HG03342 (cell line): ENCODE measurements around the gene MEF2C.
A peak's percentile ranks its signal among the peaks of the same experiment; 100 is the strongest.

ENCODE experiments used
- ATAC-seq: cut with Tn5 transposase; IDR thresholded peaks from one replicate; pipeline ENCODE4 v1.9.1; 2021; ENCODE audit warnings: mild to moderate bottlenecking, moderate library complexity; ENCODE audit not compliant: unreplicated experiment

MEF2C gene

DNA sequence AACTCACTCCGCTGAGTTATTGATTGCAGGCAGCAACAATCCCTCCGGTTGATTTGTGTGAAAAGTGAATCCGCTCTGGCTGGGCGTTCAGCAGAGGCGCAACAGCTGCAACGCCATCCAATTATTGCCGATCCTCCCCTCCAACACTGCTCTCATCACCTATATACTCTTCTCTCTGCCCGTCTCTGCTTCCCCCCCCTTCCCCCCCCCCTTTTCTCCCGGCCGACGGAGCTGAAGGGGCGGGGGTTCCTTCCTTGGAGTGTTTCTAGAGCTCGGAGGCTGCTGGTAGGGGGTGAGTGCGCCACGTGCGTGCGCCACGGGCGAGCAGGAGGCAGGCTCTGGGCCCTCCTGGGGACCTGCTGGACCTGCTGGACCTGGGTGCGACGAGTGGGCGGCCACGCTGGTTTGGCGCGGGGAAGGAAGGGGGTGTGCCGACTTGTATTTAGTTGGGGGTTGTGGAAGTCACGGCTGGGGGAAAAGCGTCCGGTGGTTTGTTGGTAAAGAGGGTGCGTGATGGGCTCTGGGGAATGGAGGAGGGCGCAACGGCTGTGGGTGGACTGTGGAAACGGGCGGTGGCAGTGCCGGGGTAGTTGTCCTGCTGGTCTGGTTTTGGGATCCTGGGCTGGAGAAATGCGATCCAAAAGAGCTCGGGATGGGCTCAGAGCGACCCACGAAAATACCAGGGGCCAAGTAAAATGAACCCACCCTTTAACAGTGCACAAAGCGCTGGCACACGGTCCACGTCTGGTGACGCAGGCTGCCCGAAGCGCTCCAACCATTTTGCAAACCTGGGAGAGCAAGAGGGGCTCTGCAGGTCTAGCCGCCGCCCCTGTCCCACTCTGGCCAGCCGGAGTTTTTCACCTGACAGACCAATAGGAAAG is 6.4 kb upstream of the MEF2C start:
- peak; percentile 27 for ATAC-seq

GRCh38 chr5:88888848-88889188 is 5.8 kb upstream of the MEF2C start:
- ATAC-seq: peak; percentile 1

DNA sequence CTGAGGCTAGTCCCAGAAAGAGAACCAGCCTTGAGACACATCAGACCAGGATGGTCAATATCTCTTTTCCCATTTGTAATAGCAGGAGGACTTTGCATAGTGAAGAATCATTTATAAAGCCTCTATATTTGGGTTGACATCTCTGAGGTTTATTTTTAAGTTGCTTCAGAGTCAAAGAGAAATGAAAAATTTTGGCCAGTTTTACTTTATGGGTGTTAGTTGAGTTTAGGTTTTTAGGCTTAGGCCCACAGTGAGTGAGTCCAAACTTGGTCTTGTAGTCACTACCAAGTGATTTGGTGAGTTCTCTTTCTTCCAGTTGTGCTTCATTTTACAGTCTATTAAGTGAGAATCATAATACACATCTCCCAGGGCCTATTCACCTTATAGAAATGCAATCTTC is 5.3 kb upstream of the MEF2C start:
- no peak for ATAC-seq

GRCh38 chr5:88887342-88887741 is 4.4 kb upstream of the MEF2C start:
- no peak for ATAC-seq

DNA sequence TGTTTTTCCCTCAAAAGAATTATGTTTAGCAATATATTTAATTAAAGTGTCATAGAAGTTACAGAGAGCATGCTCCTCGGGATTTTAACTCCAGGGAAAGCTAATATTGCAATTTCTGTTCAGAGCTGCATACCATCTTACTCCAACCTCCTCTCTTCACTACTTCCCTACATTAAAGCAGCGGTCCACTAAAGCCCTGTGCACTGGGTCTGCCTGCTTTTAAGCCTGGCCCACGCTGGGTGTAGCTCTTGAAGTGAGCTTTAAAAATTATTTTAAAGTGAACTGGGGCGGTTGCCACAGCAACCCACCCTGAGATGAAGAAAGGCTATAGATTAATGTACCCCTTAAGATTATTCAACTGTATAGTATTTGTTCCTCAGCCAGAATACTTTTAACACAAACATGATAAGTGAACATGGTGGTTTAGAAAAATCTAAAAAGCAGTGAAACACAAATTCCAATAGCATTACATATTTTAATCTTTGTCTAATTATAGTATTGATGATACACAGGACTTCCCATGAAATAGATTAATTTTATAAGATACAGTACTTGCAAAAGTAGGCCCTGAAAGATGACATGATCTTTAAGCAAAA is 3.9 kb upstream of the MEF2C start:
- peak; percentile 17 for ATAC-seq

- no peak for ATAC-seq
Measured at GRCh38 chr5:88886252-88886651, 3.3 kb upstream of the MEF2C start.

- ATAC-seq: no peak
Measured at GRCh38 chr5:88885002-88885401, 2.0 kb upstream of the MEF2C start.

- no peak for ATAC-seq
Measured at GRCh38 chr5:88884608-88884877, 1.6 kb upstream of the MEF2C start.

GRCh38 chr5:88883836-88884607 is 1.0 kb upstream of the MEF2C start:
- ATAC-seq: peak; percentile 21

GRCh38 chr5:88882276-88883038 is 527 bp downstream of the MEF2C start:
- ATAC-seq: no peak

DNA sequence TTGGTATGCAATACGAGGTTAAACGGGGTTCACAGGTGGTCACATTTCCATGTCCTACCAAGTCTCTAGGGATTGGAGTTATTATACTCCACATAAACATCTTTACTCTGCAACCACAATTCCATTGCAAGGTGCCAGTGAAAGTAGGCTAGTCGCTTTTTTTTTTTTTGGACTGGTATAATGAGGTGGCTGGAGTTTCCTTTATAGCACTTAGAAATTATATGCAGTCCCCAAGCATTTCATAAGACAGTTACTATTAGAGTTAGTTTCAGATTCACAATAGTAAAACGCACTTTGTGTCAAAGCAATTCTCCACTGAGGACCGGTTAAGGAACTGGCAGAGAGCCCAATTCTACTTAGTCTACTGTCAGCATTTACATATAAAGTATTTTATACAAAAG is 1.4 kb downstream of the MEF2C start:
- ATAC-seq: peak; percentile 23

DNA sequence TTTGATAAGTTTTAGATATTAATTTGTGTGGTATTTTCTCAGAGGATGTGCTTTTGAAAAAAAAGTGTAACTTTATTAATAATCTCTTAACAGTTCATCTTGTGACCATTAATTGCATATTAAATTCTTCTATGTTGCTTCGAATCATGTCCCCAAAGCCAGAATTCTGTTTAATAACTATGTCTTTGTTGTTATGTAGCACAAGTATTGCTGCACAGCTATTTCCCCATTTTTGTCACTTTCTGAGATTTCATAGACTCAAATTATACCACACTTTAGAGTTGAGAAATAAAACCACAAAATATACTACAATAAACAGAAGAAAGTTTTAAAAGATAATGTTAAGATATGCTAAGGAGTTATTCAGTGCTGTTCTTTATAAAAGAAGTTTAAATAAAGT is 2.8 kb downstream of the MEF2C start:
- ATAC-seq: no peak

- no peak for ATAC-seq
Measured at GRCh38 chr5:88879724-88880123, 3.3 kb downstream of the MEF2C start.

- no peak for ATAC-seq
Measured at GRCh38 chr5:88878976-88879375, 4.0 kb downstream of the MEF2C start.

GRCh38 chr5:88877826-88878225 is 5.2 kb downstream of the MEF2C start:
- no peak for ATAC-seq

GRCh38 chr5:88876714-88877113 is 6.3 kb downstream of the MEF2C start:
- ATAC-seq: no peak

DNA sequence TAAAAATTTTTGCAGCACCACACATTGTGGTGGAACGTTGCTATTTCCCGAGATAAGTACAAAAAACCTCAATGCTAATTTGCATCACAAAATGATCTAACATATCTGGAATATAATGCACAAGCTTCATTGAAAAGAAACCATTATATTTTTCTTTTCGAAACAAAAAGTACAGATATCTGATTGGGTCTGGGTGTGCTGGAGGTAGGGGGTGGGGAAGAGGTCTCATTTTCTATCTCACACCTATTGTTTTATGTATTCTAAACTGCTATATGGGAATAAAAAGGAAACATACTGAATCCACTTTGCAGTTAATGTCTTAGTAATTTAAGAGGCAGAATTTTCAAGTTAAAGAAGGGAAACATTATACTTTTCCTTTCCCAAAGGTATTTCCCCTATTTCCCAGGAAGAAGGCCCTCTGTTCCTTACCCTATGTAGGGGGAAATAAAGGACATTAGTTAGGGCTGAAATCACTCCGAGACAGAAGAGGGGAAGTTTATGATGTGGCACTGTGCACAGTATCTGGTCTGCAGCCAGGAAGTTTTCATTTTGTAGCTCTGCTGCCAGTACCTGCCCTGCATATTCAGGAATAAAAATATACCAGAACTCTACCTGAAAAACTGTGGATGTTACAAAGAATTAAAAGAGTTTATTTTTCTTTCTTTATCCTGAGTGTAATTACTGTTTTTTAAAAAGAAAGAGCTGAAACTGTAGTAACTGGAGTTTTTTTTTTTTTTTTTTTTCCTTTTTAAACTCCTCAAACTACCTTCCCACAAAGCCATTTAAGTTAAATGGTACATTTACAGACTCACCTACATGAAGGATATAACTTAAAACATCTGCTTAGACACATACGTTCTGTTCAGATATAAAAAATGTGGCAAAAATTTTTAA is 7.4 kb downstream of the MEF2C start:
- ATAC-seq: no peak

DNA sequence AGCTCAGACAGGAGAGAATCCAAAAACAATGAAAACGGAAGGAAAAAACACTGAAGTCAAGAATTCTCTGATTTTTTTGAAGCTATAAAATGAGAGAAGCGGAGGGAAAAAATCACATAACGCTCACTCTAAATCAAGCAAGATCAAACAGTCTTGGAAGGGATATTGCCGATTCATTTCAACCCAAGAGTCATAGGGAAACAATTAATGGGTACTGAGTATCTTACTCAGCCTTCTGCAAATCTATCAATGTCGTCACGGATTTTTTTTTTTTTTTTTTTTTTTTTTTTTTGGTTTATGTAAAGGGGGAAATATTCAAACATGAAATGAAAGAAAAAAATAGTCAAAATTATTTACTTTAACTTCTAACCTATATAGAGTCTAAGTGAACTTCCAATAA is 9.5 kb downstream of the MEF2C start:
- no peak for ATAC-seq

DNA sequence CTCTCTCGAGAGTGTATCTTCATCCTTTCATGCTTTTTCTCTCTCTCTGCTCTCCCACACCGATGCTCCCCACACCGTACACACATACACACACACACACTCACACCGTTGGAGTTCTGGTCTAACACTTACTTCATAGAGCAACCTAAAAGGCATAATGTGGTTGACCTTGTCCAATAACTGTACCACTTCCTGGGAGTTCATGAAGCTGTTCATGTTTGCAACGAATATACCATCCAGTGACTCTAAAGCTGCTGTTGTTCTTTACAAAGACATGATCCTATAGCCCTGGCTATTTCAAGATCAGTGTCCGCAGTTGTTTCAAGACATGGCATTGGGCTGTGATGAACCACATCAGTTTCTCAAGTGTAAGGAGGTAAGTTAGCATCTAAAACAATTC is 10.0 kb downstream of the MEF2C start:
- no peak for ATAC-seq

DNA sequence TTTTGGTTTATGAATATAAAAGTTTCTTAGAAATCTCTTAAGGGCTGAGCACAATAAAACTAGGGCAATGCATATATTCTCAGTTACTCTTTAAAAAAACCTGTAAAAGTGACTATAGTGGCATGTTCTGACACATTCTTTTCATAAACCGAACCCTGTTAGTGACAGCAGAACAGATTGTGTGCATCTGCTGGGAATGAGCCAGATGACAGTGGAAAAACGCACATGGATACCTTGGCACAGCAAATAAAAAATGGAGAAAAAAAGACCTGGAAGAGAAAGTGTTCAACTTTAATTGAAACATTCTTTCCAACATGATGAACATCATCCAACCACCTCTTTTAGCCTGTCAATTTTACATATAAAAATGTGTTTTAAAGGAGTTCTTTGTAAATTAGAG is 12.7 kb downstream of the MEF2C start:
- ATAC-seq: no peak
